HG03565 (cell line): ENCODE data around the gene KLK11.

Source experiments
- ATAC-seq: cut with Tn5 transposase; IDR thresholded peaks from one replicate; pipeline ENCODE4 v1.9.1; 2021; ENCODE audit warnings: mild to moderate bottlenecking, moderate library complexity; ENCODE audit not compliant: unreplicated experiment

KLK11 gene

GRCh38 chr19:51029718-51030117 lies 3.3 kb upstream of the KLK11 start:
- no peak for ATAC-seq

DNA sequence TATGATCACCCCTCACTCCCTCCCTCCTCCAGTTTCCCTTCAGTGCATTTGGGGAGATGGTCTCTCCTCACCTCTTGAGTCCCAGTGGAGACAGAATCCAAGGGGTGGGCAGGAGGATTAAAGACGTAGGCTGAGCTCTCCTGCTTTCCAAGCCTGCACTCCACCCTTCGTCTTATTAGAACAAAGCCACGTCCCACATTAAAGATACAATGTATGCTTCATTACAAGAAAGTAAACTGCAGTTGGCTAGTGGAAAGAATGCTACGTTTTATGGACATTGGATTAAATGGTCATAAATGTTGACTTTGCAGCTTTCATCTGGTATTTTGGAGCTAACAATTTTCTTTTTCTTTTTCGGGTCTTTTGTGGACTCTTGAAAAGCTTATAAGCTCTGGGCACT lies 1.5 kb upstream of the KLK11 start:
- no peak for ATAC-seq

DNA sequence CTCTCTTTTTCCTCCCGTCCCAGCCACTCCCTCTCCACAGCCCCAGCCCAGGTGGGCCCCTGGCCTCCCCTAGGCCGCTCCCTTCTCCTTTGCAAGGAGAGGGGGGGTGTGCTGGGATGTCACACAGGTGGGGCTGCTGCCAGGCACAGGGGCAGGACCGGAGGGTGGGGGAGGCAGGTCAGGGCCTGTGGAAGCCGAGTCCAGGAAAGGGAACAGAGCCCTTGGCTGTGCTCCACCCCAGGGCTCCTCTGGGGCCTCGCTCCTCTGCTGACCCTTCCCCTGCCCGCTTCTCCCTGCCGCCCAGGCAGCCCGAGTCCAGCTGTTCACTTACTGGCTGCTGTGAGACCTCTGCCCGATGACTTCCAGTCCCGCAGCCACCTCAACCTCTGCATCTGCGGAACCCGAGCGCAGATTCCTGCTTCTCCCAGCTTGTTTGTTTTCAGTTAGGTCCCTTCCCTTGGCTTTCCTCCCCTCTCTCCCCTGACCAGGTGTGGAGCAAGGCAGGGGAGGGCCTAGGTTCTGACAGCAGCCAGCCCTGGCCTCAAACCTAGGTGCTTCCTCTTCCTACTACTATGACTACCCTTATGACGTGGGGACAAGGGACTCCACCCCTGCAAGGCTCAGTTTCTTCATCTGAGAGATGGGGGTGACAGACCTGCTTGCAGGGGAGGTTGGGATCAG lies 850 bp upstream of the KLK11 start:
- ATAC-seq, result no peak

- ATAC-seq, result no peak
Observed at GRCh38 chr19:51025809-51026553, 435 bp downstream of the KLK11 start.

DNA sequence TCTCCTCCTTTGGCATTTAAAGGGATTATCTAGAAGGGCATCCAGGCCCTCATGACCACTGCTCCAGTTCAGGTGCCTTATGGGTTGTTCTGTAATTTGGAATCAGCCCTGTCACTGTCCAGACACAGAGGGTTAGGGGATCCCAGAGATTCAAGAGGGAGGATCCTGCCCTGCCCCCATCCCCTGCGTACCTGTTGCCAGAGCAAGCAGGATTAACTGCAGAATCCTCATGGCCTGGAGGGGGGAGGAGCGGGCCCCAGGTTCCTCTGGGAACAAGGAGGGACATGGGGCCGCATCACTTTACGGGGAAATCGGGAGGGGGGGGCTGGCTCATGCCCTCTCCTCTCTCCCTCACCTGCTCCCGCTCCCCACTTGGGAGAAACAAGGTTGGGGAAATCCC lies 1.0 kb downstream of the KLK11 start:
- ATAC-seq, result no peak

- ATAC-seq, result no peak
Observed at GRCh38 chr19:51024924-51025323, 1.5 kb downstream of the KLK11 start.

- no peak for ATAC-seq
Observed at GRCh38 chr19:51023946-51024345, 2.5 kb downstream of the KLK11 start.

GRCh38 chr19:51022526-51022925 lies 3.9 kb downstream of the KLK11 start:
- no peak for ATAC-seq

DNA sequence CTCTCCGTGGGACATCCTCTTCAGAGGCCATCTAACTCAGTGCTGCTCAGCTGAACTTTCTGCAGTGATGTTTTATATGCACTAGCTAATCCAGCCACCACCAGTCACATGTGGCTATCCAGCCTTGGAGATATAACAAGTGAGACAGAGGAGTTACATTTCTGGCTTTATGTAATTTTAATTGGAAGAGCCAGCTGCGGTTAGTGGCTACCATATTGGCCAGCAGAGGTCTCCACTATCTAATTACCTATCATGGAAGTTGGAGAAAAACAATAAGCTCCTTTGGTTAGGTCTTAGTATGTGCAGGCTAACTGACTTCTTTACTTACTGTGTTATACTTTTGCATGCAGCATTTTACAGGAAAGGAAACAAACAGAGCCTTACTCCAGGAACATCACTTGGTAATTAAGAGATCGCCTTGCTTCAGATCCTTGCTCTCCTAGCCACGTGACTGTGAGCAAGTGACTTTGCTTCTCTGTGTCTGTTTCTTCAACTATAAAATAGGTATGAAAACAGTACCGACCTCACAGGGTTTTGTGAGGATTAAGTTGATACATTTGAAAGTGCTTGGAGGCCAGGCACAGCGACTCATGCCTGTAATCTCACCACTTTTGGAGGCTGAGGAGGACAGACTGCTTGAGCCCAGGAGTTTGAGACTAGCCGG lies 5.3 kb downstream of the KLK11 start:
- no peak for ATAC-seq

DNA sequence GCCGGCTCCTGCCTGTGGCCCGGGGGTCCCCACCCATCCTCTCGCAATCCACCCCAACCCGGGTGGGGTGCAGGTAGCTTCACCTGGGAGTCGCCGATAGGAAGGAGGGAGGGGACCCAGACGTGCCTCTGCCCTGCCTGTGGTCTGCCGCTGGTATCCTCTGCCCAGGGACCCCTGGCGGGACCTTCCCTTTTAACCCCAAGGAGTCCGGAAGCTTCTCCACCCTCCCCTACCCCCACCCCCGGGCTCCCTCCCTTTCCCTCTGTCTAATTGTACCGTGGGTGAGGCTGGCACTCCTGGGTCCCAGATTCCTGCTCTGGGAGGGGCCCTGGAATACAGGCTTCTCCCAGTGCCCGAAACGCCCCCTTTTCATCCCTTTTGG lies 6.9 kb downstream of the KLK11 start, which contains the start of gene KLK10:
Gene KLK10 (minus strand): TSS at position 166 of the 382 bp plus-strand sequence. CDS start 579 bp downstream, outside the sequence.
- no peak for ATAC-seq

DNA sequence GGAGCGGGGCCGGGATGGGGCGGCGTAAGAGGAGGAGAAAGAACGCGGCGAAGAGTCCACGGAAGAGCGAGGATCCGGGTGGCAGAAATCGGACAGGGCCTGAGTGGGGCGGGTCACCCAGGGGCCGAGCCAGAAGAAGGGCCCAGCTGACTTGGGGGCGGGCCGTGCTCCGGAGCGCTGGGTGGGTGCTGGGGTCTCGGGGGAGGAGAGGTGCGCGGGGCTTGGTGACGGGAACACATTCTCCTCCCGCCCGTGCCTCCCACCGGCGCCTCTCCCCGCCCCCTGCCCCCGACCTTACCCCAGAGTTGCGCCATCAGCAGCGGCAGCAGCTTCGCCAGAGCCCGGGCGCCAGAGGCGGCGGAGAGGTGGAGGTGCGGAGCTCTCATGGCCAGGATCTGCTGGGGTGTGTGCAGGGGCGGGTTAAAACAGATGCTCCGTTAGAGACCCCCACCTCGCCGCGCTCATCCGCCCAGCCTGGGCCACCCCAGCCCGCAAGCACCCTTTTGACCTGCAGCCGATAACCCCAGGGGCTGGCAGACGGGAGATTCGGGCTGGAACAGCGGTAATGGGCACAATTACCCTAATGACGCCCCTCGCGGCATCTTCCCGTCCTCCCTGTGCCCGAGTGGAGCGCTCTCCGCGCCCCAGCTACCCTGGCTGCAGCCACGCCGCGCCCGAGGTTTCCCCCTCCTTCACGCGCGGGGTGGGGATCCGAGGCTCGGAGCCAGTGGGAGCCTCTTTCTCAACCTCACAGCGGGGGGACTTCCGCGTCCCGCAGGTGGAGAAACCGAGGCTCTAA lies 7.5 kb downstream of the KLK11 start:
- no peak for ATAC-seq

DNA sequence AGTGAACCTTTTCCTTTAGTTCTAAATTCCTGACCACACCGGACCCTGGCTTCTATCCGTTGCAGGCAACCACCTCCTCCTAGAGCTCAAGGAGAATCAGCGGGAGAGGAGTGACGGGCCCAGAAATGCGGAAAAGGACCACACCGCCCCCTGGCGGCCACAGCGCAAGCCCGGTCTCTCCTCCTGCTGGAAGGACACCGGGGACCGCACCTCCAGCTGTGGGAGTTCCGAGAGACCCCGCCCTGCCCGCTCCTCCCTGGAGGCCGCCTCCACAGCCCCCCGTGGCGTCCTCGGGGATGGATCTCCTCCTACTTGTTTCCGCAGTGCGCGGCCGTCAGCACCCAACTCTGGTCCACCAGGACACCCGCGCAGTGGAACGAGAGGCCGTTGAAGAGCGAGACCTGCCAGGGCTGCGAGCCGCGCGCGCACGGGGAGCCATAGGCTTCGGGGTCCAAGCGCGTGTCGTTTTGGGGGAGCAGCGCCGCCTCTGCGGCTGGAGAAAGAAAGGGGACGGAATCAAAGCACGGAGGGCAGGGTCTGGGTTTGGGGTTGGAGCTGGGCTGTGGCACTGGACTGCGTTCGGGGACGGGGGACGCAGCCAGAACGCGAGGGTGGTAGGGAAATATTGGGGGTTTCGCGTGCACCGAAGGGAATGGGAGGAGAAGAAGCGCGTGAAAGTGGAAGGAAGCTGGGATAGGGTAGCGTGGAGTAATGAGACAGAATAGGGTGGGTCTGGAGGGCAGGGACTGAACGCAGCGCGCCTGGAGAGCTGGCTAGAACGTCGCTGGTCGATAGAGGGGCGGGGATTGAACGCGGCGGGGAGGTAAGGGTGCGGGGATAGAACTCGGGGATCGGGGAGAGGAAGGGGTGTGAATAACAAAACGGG lies 9.4 kb downstream of the KLK11 start:
- no peak for ATAC-seq

- ATAC-seq, result no peak
Observed at GRCh38 chr19:51015691-51016267, 10.6 kb downstream of the KLK11 start.

DNA sequence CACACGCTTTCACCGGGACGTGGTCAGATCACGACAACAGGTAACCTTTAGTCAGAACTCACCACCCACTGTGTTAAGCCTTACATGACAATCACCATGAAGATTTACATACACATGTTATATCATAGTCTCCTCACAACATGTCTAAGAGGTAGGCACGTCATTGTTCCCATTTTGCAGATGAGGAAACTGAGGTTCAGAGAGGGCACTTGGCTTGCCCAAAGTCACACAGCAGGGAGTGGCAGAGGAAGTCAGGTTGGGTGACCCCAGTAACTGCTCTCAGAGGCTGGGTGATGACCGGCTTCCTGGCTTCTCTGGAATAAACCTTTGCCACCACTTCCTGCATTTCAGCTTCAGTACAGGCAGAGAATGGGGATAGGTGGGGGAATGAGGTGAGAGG lies 12.2 kb downstream of the KLK11 start:
- ATAC-seq, result no peak

- ATAC-seq, result no peak
Observed at GRCh38 chr19:51012661-51013190, 13.7 kb downstream of the KLK11 start.

DNA sequence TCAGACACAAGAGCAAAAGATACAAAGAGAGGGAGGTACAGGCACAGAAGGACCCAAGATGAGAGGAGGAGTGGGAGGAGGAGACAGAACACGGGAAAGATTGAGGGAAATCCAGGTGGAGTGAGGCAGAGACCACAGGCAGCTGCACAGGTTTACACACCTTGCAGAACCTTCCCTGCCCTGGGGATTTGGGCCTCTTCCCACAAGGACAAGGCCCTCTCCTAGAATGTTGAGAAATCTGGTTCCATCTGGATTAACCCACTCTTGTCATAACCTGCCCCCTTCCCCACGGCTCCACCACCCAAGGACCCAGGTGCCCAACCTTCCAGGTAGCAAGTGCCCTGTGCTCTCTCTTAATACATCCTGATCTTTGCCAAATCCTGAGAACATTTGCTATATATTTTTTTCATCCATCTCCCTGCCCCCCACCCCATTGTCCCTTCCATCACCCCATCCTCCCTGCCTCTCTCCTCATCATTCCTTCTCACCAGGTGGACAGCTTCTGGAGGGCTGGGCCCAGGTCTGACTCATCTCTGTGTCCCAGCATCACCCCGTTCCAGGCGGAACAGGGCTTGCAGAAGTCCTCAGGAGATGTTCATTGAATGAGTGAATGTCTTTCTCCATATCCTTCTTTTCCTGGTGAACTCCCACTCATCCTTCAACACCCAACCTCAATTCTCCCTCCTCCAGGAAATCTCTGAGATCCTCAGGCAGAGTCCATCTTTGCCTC lies 16.2 kb downstream of the KLK11 start:
- no peak for ATAC-seq

DNA sequence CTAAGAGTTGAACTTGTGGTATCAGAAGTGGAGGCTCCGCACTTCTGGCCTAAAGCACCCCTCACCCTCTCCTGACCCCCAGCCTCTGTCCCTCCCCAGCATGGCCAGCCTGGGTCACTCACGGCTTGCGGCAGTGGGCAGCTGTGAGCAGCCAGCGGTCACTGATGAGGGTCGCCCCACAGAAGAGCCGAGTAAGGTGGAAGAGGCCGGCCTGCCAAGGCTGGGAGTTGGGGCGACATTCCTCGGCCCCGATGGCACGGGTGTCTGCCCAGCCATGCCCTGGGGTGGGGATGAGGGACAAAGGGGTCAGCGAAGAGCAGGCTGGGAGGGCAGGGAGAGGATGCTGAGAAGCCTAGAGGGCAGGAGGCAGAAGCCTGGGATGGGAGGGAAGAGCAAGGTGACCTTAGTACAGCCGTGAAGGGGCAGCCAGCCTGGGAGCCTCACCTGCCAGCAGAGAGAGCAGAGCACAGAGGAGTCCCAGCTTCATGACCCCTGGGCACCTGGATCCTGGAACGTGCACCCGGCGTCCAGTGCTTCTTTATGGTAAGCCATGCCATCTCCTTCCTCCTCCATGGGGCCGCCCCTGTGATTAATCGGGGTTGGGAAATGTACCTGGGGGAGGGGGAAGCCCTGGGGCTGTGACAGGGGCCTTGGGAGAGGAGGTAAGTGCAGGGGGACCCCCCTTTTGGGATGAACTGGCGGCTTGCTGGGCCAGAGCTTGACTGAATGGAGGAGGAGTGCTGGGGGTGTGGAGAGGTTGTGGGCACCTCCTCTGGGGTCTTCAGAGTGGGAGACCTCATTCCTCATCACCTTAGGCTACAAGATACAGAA lies 17.1 kb downstream of the KLK11 start:
- no peak for ATAC-seq

- no peak for ATAC-seq
Observed at GRCh38 chr19:51007488-51007887, 18.9 kb downstream of the KLK11 start.
